D341Med (cell line): Measurements from ENCODE around the gene CDK14.
A peak's percentile ranks its signal among the peaks of the same experiment; 100 is the strongest.

Experiments
- DNase-seq: peaks from one replicate; pipeline ENCODE4 v3.0.0; 2012; ENCODE audit warnings: low spot score

The CDK14 gene

GRCh38 chr7:90951986-90952954, 356.1 kb downstream of the CDK14 start:
- DNase-seq: no peak

- DNase-seq: no peak
Observed at GRCh38 chr7:90955641-90956207, 359.6 kb downstream of the CDK14 start.

- no peak for DNase-seq
Observed at GRCh38 chr7:90957883-90958282, 361.8 kb downstream of the CDK14 start.

- DNase-seq: no peak
Observed at GRCh38 chr7:90958647-90959046, 362.5 kb downstream of the CDK14 start.

GRCh38 chr7:90961037-90961725, 365.1 kb downstream of the CDK14 start:
- no peak for DNase-seq

- no peak for DNase-seq
Observed at GRCh38 chr7:90965211-90965610, 369.1 kb downstream of the CDK14 start.

- DNase-seq: no peak
Observed at GRCh38 chr7:90966346-90966745, 370.2 kb downstream of the CDK14 start.

- DNase-seq: no peak
Observed at GRCh38 chr7:90968871-90969270, 372.8 kb downstream of the CDK14 start.

- DNase-seq: no peak
Observed at GRCh38 chr7:90972906-90973550, 376.9 kb downstream of the CDK14 start.

GRCh38 chr7:90977056-90977455, 380.9 kb downstream of the CDK14 start:
- DNase-seq: no peak

GRCh38 chr7:90980545-90980944, 384.4 kb downstream of the CDK14 start:
- DNase-seq: no peak

- DNase-seq: no peak
Observed at GRCh38 chr7:90982228-90982627, 386.1 kb downstream of the CDK14 start.

- DNase-seq: no peak
Observed at GRCh38 chr7:90984692-90985091, 388.6 kb downstream of the CDK14 start.

GRCh38 chr7:90988516-90988915, 392.4 kb downstream of the CDK14 start:
- no peak for DNase-seq

- DNase-seq: no peak
Observed at GRCh38 chr7:90988996-90989765, 393.1 kb downstream of the CDK14 start.

GRCh38 chr7:90994121-90994520, 398.0 kb downstream of the CDK14 start:
- DNase-seq: no peak

- no peak for DNase-seq
Observed at GRCh38 chr7:90994601-90995000, 398.5 kb downstream of the CDK14 start.

GRCh38 chr7:90995996-90996395, 399.9 kb downstream of the CDK14 start:
- no peak for DNase-seq

- DNase-seq: no peak
Observed at GRCh38 chr7:90999989-91000979, 404.2 kb downstream of the CDK14 start.

- DNase-seq: peak; percentile 29
Observed at GRCh38 chr7:91005024-91005423, 408.9 kb downstream of the CDK14 start.
